Neuronal stem cell (in vitro differentiated cells): ENCODE measurements around the gene ABL1.

Experiments
- DNase-seq: peaks from one replicate; pipeline ENCODE4 v3.0.0-alpha.2; 2013; ENCODE audit warnings: low spot score
- H2AFZ ChIP-seq: one replicate; pipeline ENCODE4 v1.6.1; 2013; ENCODE audit warnings: mild to moderate bottlenecking, low read length, inconsistent platforms
- H2AK5ac ChIP-seq: 2 replicates; pipeline ENCODE4 v1.6.1; 2013; ENCODE audit warnings: low read depth, mild to moderate bottlenecking, inconsistent platforms, low read length, moderate library complexity, mixed read lengths
- H2BK120ac ChIP-seq: 2 replicates; pipeline ENCODE4 v1.6.1; 2013; ENCODE audit warnings: low read depth, mild to moderate bottlenecking, inconsistent platforms, low read length, moderate library complexity, mixed read lengths
- H2BK12ac ChIP-seq: one replicate; pipeline ENCODE4 v1.6.1; 2013; ENCODE audit warnings: low read length, inconsistent platforms
- H2BK15ac ChIP-seq: 2 replicates; pipeline ENCODE4 v1.6.1; 2013; ENCODE audit warnings: mild to moderate bottlenecking, low read length, inconsistent platforms, mixed read lengths
- H2BK5ac ChIP-seq: one replicate; pipeline ENCODE4 v1.6.1; 2013; ENCODE audit warnings: inconsistent platforms, mild to moderate bottlenecking, low read length, moderate library complexity
- H3K14ac ChIP-seq: one replicate; pipeline ENCODE4 v1.6.1; 2013; ENCODE audit warnings: low read length, inconsistent platforms
- H3K18ac ChIP-seq: 2 replicates; pipeline ENCODE4 v1.6.1; 2013; ENCODE audit warnings: low read length, inconsistent platforms
- H3K23ac ChIP-seq: 2 replicates; pipeline ENCODE4 v1.6.1; 2013; ENCODE audit warnings: low read depth, mild to moderate bottlenecking, mixed read lengths, low read length, inconsistent platforms; ENCODE audit not compliant: poor library complexity
- H3K27ac ChIP-seq: replicated peaks from 3 replicates; pipeline ENCODE4 v1.5.1; 2013; ENCODE audit warnings: low read length, inconsistent platforms
- H3K27me3 ChIP-seq, 3 experiments: 2 replicates each; pipeline ENCODE4 v1.6.1; 2013; ENCODE audit warnings: low read length in 3 of 3, mild to moderate bottlenecking in 2 of 3, inconsistent platforms in 1 of 3, low read depth in 1 of 3, mixed read lengths in 1 of 3, moderate library complexity in 1 of 3; ENCODE audit not compliant: control insufficient read depth in 3 of 3, insufficient read depth in 3 of 3
- H3K36me3 ChIP-seq, 2 donors: replicated peaks in 1 of 2; 2 replicates each; pipeline ENCODE4 v1.6.1; 2013; ENCODE audit warnings: low read length in 2 of 2; ENCODE audit not compliant: control insufficient read depth in 2 of 2, insufficient read depth in 2 of 2
- H3K4ac ChIP-seq: 2 replicates; pipeline ENCODE4 v1.6.1; 2013; ENCODE audit warnings: inconsistent platforms, mild to moderate bottlenecking, low read length, moderate library complexity
- H3K4me1 ChIP-seq, 2 donors: 1 replicate in 1 of 2; 2 replicates in 1 of 2; pipeline ENCODE4 v1.6.1; 2013; ENCODE audit warnings: low read length in 2 of 2, low read depth in 1 of 2; ENCODE audit not compliant: control insufficient read depth in 2 of 2, insufficient read depth in 1 of 2
- H3K4me2 ChIP-seq: one replicate; pipeline ENCODE4 v1.6.1; 2013; ENCODE audit warnings: mild to moderate bottlenecking, low read length, inconsistent platforms; ENCODE audit not compliant: insufficient read depth, poor library complexity, severe bottlenecking
- H3K4me3 ChIP-seq, 2 donors: 2 replicates each; pipeline ENCODE4 v1.5.1; 2013; ENCODE audit warnings: low read length in 2 of 2, mild to moderate bottlenecking in 2 of 2, inconsistent platforms in 1 of 2, moderate library complexity in 1 of 2
- H3K79me1 ChIP-seq: one replicate; pipeline ENCODE4 v1.6.1; 2013; ENCODE audit warnings: low read depth, mild to moderate bottlenecking, inconsistent platforms, low read length, moderate library complexity
- H3K9ac ChIP-seq: one replicate; pipeline ENCODE4 v1.6.1; 2013; ENCODE audit warnings: mild to moderate bottlenecking, low read depth, low read length, inconsistent platforms; ENCODE audit not compliant: poor library complexity
- H3K9me3 ChIP-seq, 2 donors: replicated peaks in 1 of 2; 2 replicates each; pipeline versions ENCODE3 to v1.6.1; 2013; ENCODE audit warnings: low read length in 2 of 2, mild to moderate bottlenecking in 2 of 2, inconsistent platforms in 1 of 2, low read depth in 1 of 2, mixed read lengths in 1 of 2, moderate library complexity in 1 of 2; ENCODE audit not compliant: control insufficient read depth in 2 of 2, insufficient read depth in 1 of 2
- H4K8ac ChIP-seq: one replicate; pipeline ENCODE4 v1.6.1; 2013; ENCODE audit warnings: low read depth, mild to moderate bottlenecking, inconsistent platforms, low read length, moderate library complexity
- H4K91ac ChIP-seq: one replicate; pipeline ENCODE4 v1.6.1; 2013; ENCODE audit warnings: low read length, low read depth, mild to moderate bottlenecking, inconsistent platforms; ENCODE audit not compliant: poor library complexity
- WGBS, 2 donors: extraction: QIAGEN DNeasy Blood & Tissue Kit; methylation state at CpG; one replicate each; pipeline ENCODE4 v1.1.7; 2013; ENCODE audit warnings: missing lambda C conversion rate in 2 of 2, mixed read lengths in 1 of 2; ENCODE audit not compliant: insufficient read length in 2 of 2, insufficient replicate concordance in 1 of 2; ENCODE audit errors: extremely low coverage in 2 of 2; 5-methylcytosine and 5-hydroxymethylcytosine counted together

ABL1 gene

GRCh38 chr9:130865921-130866320 is 30.9 kb downstream of the ABL1 start:
- Histone ChIP-seq H3K4me2 (no peak overlapping the region), H2BK5ac (no peak overlapping the region), H3K9ac (no peak overlapping the region), H2BK12ac (no peak overlapping the region), H3K18ac (no peak overlapping the region), H3K27me3 (no peaks in the 10 kb centered on the region), H3K4ac (no peak overlapping the region), H3K4me1 (peaks cover under 1 to 1% of the 10 kb centered on the region in 2 donors), H2AFZ (no peak overlapping the region), H4K8ac (no peak overlapping the region), H2AK5ac (no peak overlapping the region), H2BK120ac (no peak overlapping the region), H4K91ac (no peak overlapping the region), H3K27ac (no peak overlapping the region), H3K36me3 (peaks cover 23 to 87% of the 10 kb centered on the region in 2 donors), H3K23ac (no peak overlapping the region), H3K4me3 (no peak overlapping the region), H3K14ac (no peak overlapping the region), H2BK15ac (no peak overlapping the region), H3K9me3 (no peaks in the 10 kb centered on the region), H3K79me1 (peaks cover 5% of the 10 kb centered on the region)
- DNase-seq = no peak
- no CpG with 5 or more reads among the region's 3 CpGs for WGBS, 2 donors

GRCh38 chr9:130866474-130866965 is 31.5 kb downstream of the ABL1 start:
- H3K27ac ChIP-seq = no peak overlapping the region
- no peak overlapping the region for H3K4ac ChIP-seq

GRCh38 chr9:130867556-130867955 is 32.5 kb downstream of the ABL1 start:
- Histone ChIP-seq H3K36me3 (peaks cover 31 to 87% of the 10 kb centered on the region in 2 donors), H3K27me3 (no peaks in the 10 kb centered on the region), H2BK120ac (no peak overlapping the region)

More at GRCh38 chr9:130866474-130866965, 31.5 kb downstream of the ABL1 start:
- Histone ChIP-seq H3K18ac (no peak overlapping the region), H3K9ac (no peak overlapping the region), H2AK5ac (no peak overlapping the region), H2BK5ac (no peak overlapping the region), H3K4me1 (peaks cover 0 to 1% of the 10 kb centered on the region in 2 donors), H3K9me3 (no peaks in the 10 kb centered on the region), H3K4me3 (no peak overlapping the region), H2BK12ac (no peak overlapping the region), H4K91ac (no peak overlapping the region), H2AFZ (no peak overlapping the region), H3K79me1 (peaks cover 5% of the 10 kb centered on the region), H3K4me2 (no peak overlapping the region), H3K36me3 (peaks cover 25 to 87% of the 10 kb centered on the region in 2 donors), H3K27me3 (no peaks in the 10 kb centered on the region), H3K23ac (no peak overlapping the region), H2BK15ac (no peak overlapping the region), H2BK120ac (no peak overlapping the region), H3K14ac (no peak overlapping the region), H4K8ac (no peak overlapping the region)
- peak; percentile 87 for DNase-seq
- WGBS, 2 donors = no CpG with 5 or more reads among the region's 4 CpGs

GRCh38 chr9:130868230-130868629 is 33.2 kb downstream of the ABL1 start:
- H3K9me3 ChIP-seq = no peaks in the 10 kb centered on the region
- H2BK12ac ChIP-seq = no peak overlapping the region
- H3K4me1 ChIP-seq = peaks cover 0 to 1% of the 10 kb centered on the region in 2 donors
- no peak overlapping the region for H4K91ac ChIP-seq
- DNase-seq = no peak
- no peak overlapping the region for H3K27ac ChIP-seq
- WGBS, 2 donors = no CpG with 5 or more reads among the region's 3 CpGs
- no peak overlapping the region for H2BK15ac ChIP-seq
- peaks cover 32 to 87% of the 10 kb centered on the region in 2 donors for H3K36me3 ChIP-seq
- H3K14ac ChIP-seq = no peak overlapping the region
- H2AFZ ChIP-seq = no peak overlapping the region
- no peak overlapping the region for H3K4me2 ChIP-seq
- H2BK120ac ChIP-seq = no peak overlapping the region
- H2BK5ac ChIP-seq = no peak overlapping the region
- no peak overlapping the region for H2AK5ac ChIP-seq
- no peak overlapping the region for H3K4ac ChIP-seq
- H3K79me1 ChIP-seq = no peaks in the 10 kb centered on the region
- H3K23ac ChIP-seq = no peak overlapping the region
- no peak overlapping the region for H4K8ac ChIP-seq
- no peak overlapping the region for H3K4me3 ChIP-seq
- no peak overlapping the region for H3K18ac ChIP-seq
- no peak overlapping the region for H3K9ac ChIP-seq
- H3K27me3 ChIP-seq = no peaks in the 10 kb centered on the region

More at GRCh38 chr9:130867556-130867955, 32.5 kb downstream of the ABL1 start:
- Histone ChIP-seq H4K91ac (no peak overlapping the region), H3K4me2 (no peak overlapping the region), H3K79me1 (peaks cover 4% of the 10 kb centered on the region), H3K27ac (no peak overlapping the region), H2AK5ac (no peak overlapping the region), H2AFZ (no peak overlapping the region), H3K9me3 (no peaks in the 10 kb centered on the region), H3K23ac (no peak overlapping the region), H4K8ac (no peak overlapping the region), H3K9ac (no peak overlapping the region), H2BK5ac (no peak overlapping the region), H3K18ac (no peak overlapping the region), H3K14ac (no peak overlapping the region), H2BK12ac (no peak overlapping the region), H2BK15ac (no peak overlapping the region), H3K4me3 (no peak overlapping the region), H3K4me1 (peaks cover 0 to 1% of the 10 kb centered on the region in 2 donors), H3K4ac (no peak overlapping the region)
- DNase-seq = no peak
- no CpG with 5 or more reads among the region's 9 CpGs for WGBS, 2 donors
